HG03064 (cell line): ENCODE data around the gene GUCD1.
"Not testable (repeated sequence)": the region's sequence is repeated elsewhere in the genome, so short reads cannot be mapped to it uniquely, and the experiment has no call there.

Experiments used
- ATAC-seq: cut with Tn5 transposase; IDR thresholded peaks from one replicate; pipeline ENCODE4 v1.9.1; 2021; ENCODE audit warnings: low read depth; ENCODE audit not compliant: unreplicated experiment

Gene GUCD1

GRCh38 chr22:24567668-24568067, 12.7 kb upstream of the GUCD1 start:
- ATAC-seq: no peak

- ATAC-seq: no peak
Measured at GRCh38 chr22:24566899-24567511, 12.1 kb upstream of the GUCD1 start.

- ATAC-seq: no peak
Measured at GRCh38 chr22:24565077-24565476, 10.1 kb upstream of the GUCD1 start.

DNA sequence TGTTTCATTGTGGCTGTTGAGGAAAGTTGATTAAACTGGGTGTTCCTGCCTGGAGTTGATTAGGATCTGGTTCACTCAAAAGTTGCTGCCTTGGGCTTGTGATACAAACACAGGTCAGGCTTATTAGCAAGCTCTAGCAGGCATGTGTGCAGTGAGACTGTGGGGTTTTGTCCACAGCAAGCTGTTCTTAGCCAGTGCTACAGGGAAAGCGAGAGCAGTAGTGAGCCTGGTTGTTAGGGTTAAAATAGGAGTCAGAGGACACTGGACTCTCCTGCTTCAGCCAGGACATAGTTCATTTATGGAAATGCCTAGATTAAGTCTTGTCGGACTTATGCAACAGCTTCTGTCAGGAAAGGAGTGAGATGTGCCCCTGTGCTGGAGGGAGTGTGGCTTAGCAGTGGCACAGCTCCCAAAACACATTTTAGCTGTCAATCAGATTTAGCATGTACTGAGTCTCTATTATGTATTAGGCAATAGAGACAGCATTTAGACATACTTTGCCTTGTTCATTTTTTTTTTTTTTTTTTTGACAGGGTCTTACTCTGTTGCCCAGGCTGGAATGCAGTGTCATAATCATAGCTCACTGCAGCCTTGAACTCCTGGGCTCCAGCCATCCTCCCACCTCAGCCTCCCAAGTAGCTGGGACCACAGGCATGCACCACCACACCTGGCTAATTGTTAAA, 9.6 kb upstream of the GUCD1 start:
- no peak for ATAC-seq

DNA sequence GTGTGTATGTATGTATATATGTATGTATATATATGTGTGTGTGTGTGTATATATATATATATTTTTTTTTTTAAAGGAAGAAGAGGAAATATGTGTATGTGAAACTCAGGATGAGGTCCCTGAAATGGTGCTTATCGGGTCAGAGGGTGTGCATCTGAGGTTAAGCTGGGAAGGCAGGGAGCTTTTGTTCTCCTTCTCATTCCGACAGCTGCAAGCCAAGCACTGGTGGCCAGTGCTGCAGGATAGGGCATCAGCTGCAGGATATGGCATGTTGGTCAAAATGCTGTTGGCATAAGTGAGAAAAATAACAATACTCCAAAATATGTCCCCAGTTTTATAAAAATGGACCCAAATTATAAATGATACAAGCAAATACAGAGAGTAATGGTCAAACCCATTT, 8.3 kb upstream of the GUCD1 start:
- ATAC-seq: no peak

- ATAC-seq: no peak
Measured at GRCh38 chr22:24559471-24559870, 4.5 kb upstream of the GUCD1 start.

DNA sequence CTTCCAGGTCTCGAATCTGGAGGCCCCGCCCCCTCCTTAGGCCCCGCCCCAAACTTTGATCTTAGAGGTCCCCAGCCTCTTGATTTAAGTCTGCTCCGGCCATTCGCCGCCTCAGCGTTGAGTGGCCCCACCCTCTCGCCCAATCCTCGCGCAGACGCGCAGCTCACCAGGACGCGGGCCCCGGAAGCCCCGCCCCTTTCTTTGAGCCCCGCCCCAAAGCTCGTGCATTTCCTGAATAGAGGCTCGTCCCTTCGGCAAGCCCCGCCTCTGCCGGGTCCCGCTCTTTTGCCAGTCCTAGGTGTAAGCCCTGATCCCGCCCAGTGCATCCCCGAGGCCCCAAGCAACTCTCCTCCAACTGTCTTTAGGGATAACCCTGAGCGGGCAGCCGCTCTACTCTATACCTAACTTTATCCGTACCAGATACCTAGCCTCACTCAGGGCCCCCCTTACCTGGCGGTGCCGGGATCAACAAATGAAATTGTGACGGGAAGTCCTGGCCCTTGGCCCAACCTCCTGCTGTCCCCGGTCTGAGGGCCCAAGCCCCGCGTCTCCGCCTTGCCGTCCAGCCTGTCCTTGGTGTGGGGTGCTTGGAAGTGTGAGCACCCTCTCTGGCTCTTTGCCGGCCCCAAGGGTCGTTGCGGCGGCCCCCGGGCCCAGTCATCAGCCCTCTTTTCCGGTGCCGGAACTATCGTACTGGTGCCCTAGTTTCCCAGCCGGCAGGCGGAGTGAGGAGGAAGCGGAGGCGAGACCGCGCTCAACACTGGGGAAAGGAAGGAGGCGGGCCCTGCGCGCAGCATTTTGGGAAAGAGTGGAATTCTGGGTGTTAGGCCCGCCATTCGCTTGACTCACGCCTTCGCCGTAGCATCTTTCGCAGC, 464 bp upstream of the GUCD1 start, which contains the start of gene SNRPD3:
SNRPD3 (plus strand) TSS at position 835 of the 875 bp plus-strand sequence. CDS start 1,676 bp downstream, outside the sequence.
- peak; percentile 62 for ATAC-seq

DNA sequence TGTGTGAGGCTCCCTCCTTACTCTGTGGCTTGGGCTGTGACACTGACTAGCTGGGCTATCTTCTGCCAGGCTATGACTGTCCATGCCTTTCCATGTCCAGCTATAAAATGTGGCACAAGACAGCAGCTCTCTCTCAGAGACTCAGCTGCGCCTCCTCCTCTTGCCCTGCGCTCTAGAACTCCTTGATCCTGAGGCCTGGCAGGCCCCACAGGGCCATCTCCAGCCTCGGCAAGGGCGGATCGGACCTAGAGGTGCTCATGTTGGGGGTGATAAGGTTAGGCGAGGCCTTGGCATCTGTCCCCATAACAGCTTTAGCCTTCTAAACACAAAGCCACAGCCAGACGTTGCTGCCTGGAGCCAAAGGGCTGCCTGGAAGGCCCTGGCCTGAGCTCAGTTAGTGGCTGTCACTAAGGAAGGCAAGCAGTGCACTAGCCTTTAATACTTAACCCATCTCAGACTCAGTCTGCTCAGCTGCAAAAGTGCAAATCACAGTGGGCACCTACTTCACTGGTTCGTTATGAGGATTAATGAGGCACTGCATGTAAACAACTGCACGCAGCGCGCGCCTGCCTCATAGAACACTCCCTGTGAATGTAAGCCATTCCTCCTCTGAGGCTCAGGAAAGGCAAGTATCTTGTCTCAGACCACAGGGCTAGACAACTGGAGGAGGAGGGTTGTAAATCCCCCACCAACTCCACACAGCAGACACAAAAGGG, 1.2 kb downstream of the GUCD1 start:
- ATAC-seq: no peak

- not testable (repeated sequence) for ATAC-seq
Measured at GRCh38 chr22:24552503-24553286, 2.2 kb downstream of the GUCD1 start.

GRCh38 chr22:24550902-24551435, 4.0 kb downstream of the GUCD1 start:
- ATAC-seq: no peak

- no peak for ATAC-seq
Measured at GRCh38 chr22:24550028-24550901, 4.7 kb downstream of the GUCD1 start.

GRCh38 chr22:24548812-24549211, 6.1 kb downstream of the GUCD1 start:
- ATAC-seq: no peak

- ATAC-seq: no peak
Measured at GRCh38 chr22:24543679-24544243, 11.2 kb downstream of the GUCD1 start.

DNA sequence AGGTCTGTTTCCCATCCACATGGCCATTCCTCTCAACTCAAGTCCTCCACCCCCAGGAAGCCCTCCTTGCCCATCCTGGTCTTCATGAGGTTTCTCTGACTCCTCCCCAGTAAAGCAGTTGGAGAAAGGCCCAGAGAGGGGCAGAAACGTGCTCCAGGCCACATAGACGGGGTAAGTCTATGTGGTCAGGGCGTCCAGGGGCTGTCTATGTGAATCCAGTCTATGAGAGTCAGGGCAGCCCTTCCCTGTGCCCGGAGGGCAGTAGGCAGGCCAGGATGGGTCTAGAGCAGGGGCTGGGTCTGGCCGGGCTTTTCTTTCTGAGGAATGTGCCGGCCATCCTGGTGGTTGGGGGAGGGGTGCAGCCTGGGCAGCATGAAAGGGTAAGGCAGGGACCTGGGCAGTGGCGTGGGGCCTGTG, 11.7 kb downstream of the GUCD1 start:
- no peak for ATAC-seq

- ATAC-seq: no peak
Measured at GRCh38 chr22:24542641-24543040, 12.3 kb downstream of the GUCD1 start.

- no peak for ATAC-seq
Measured at GRCh38 chr22:24541681-24542515, 13.0 kb downstream of the GUCD1 start.

DNA sequence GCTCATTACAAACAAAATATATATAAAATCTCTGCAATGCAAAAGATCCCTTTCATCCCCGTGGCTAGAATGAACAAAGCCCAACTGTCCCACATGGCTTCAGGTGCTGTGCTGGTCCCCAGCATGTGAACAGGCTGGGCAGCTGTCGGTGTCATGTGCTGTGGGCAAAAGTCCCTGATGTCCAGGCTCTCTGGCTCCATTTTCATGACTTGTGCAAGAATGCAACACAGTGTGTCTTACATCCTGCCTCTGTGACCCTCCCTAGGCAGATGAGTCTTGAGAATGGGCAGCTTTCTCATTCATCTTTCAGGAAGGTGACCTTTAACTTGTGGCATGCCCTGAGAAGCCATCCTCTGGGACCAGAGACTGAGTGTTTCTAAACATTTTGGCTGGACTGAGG, 14.5 kb downstream of the GUCD1 start:
- ATAC-seq: no peak

DNA sequence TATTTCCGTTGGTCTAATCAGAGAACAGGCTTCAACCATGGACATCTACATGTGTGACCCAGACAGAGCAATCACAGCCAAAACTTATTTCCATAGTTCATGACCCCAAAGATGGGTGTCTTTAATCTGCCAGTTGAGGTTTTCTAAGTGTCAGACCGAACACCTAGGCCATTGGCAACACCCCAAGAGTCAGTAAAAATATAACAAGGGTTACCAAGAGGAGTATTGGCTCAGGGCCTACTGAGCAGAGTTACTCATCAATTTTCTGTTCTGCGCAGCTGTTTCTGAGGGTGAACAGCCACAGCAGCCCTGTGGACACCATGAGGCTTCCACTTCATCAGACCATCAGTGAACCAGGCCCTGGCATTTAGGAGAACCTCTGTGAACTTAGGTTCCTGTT, 18.8 kb downstream of the GUCD1 start:
- ATAC-seq: no peak
